A549 (cell line): ENCODE results near the gene RBM17. TPM values are rescaled to one million over a fixed set of nuclear protein-coding genes. Genes with fewer than 3 reads are reported as not detected.
"Not testable (repeated sequence)": the region's sequence is repeated elsewhere in the genome, so short reads cannot be mapped to it uniquely, and the experiment has no call there.

Experiments used
- ATAC-seq, 2 experiments: fragments of 200-7000 bp in 1 of 2; fragments of >200 bp in 1 of 2; cut with Nextera tagmentation in 1 of 2; cut with Tn5 transposase in 1 of 2; 3 replicates each; pipeline versions ENCODE4 v1.8.0 to v1.9.1; 2018 to 2020; ENCODE audit warnings: mild to moderate bottlenecking in 1 of 2, moderate library complexity in 1 of 2
- CTCF ChIA-PET: fragments of 300-600 bp; sonication (Branson Sonifier 250); formaldehyde crosslinking; extraction: SDS; loops from one replicate; lab custom pipeline; 2021; ENCODE audit warnings: antibody characterized with exemption, inconsistent platforms; lab: Yijun Ruan, JAX
- POLR2A ChIA-PET: fragments of 350-600 bp; formaldehyde crosslinking; extraction: SDS; loops from one replicate; lab custom pipeline; 2021; ENCODE audit warnings: antibody characterized with exemption, inconsistent platforms; lab: Yijun Ruan, JAX
- DNase-seq, 2 experiments: peaks; one replicate each; pipeline versions ENCODE4 v3.0.0 to v3.0.0-alpha.2; 2011 to 2016; ENCODE audit warnings: low read depth in 1 of 2, low spot score in 1 of 2
- FAIRE-seq: peaks from 2 replicates; lab custom pipeline; 2011; peaks lifted over from hg19 to GRCh38; lab: Jason Lieb, UNC
- H3K27ac ChIP-seq, 2 experiments: fragments of >200 bp; sonication (Bioruptor Twin); formaldehyde crosslinking; 3 replicates each; pipeline ENCODE4 v1.5.1; 2016 to 2017
- H3K4me1 ChIP-seq: fragments of >200 bp; sonication (Bioruptor Twin); formaldehyde crosslinking; 3 replicates; pipeline ENCODE4 v1.6.1; 2016
- H3K4me2 ChIP-seq: fragments of >200 bp; sonication (Bioruptor Twin); formaldehyde crosslinking; 3 replicates; pipeline ENCODE4 v1.6.1; 2016
- H3K4me3 ChIP-seq: fragments of >200 bp; sonication (Bioruptor Twin); formaldehyde crosslinking; 3 replicates; pipeline ENCODE4 v1.5.1; 2016
- H3K9me3 ChIP-seq: fragments of >200 bp; sonication (Bioruptor Twin); formaldehyde crosslinking; 3 replicates; pipeline ENCODE4 v1.6.1; 2016
- CBX2 ChIP-seq: fragments of 200-600 bp; sonication (generic); IDR thresholded peaks from 2 replicates; pipeline ENCODE4 v1.6.1; 2016; ENCODE audit warnings: low read depth, mild to moderate bottlenecking, borderline replicate concordance
- CBX8 ChIP-seq: fragments of 200-600 bp; sonication (generic); IDR thresholded peaks from 2 replicates; pipeline ENCODE4 v1.6.1; 2016
- CHD2 ChIP-seq: fragments of 150-350 bp; IDR thresholded peaks from 2 replicates; pipeline ENCODE4 v1.6.1; 2014; ENCODE audit warnings: low read length; ENCODE audit not compliant: partially characterized antibody
- CHD4 ChIP-seq: fragments of 200-600 bp; sonication (generic); IDR thresholded peaks from 2 replicates; pipeline ENCODE4 v1.6.1; 2016; ENCODE audit warnings: antibody characterized with exemption, mild to moderate bottlenecking, borderline replicate concordance
- ESRRA ChIP-seq: fragments of 150-350 bp; IDR thresholded peaks from 2 replicates; pipeline ENCODE4 v1.6.1; 2014; ENCODE audit warnings: mild to moderate bottlenecking, low read length, borderline replicate concordance
- FOSB ChIP-seq: fragments of 250-450 bp; sonication (Bioruptor Pico); IDR thresholded peaks from 2 replicates; pipeline ENCODE4 v1.5.0; 2020; ENCODE audit warnings: mild to moderate bottlenecking, moderate library complexity
- FOXS1 ChIP-seq: fragments of 250-450 bp; sonication (Bioruptor Pico); IDR thresholded peaks from 2 replicates; pipeline ENCODE4 v1.5.0; 2020; ENCODE audit warnings: mild to moderate bottlenecking, moderate library complexity
- MAFK ChIP-seq: fragments of 450-650 bp; IDR thresholded peaks from 2 replicates; pipeline ENCODE4 v1.6.1; 2014; ENCODE audit not compliant: partially characterized antibody
- RNF2 ChIP-seq: fragments of 200-600 bp; sonication (generic); IDR thresholded peaks from 2 replicates; pipeline ENCODE4 v1.6.1; 2016; ENCODE audit warnings: low read depth, mild to moderate bottlenecking, antibody characterized with exemption, moderate library complexity, borderline replicate concordance
- ZC3H11A ChIP-seq: fragments of 450-650 bp; IDR thresholded peaks from 2 replicates; pipeline ENCODE4 v1.6.1; 2014; ENCODE audit warnings: antibody characterized with exemption, mild to moderate bottlenecking
- ZFP36 ChIP-seq: fragments of 450-650 bp; IDR thresholded peaks from 2 replicates; pipeline ENCODE4 v1.6.1; 2014; ENCODE audit warnings: borderline replicate concordance; ENCODE audit not compliant: partially characterized antibody
- WGBS: methylation state at CpG from one replicate; pipeline ENCODE4 v1.1.6; 2017; ENCODE audit errors: missing lambda C conversion rate; 5-methylcytosine and 5-hydroxymethylcytosine counted together
- polyA plus RNA-seq, 4 experiments: library from polyadenylated mRNA; depleted of rRNA in 3 of 4; stranded (reverse); fragments of >200 nt; fragmentation: RNase III in 1 of 4; extraction: RNeasy Plus Mini Kit Qiagen cat#74134 plus additional on column Dnase treatment in 1 of 4; gene quantifications; 2 replicates in 3 of 4; 3 replicates in 1 of 4; pipeline ENCODE4 v1.2.3, GENCODE V29; 2011 to 2017
- TF ChIP-seq, protein P1 (sequence below): fragments of 250-450 bp; sonication (Bioruptor Pico); IDR thresholded peaks from 2 replicates; pipeline ENCODE4 v1.5.0; 2021; ENCODE audit warnings: mild to moderate bottlenecking, moderate library complexity, borderline replicate concordance
- TF ChIP-seq, protein P2 (sequence below): IDR thresholded peaks from 2 replicates; pipeline ENCODE4 v1.6.1; 2012
- TF ChIP-seq, protein P3 (sequence below): fragments of 150-350 bp; IDR thresholded peaks from 2 replicates; pipeline ENCODE4 v1.6.1; 2014; ENCODE audit warnings: low read depth, mild to moderate bottlenecking, low read length
- TF ChIP-seq, protein P4 (sequence below): fragments of 250-450 bp; sonication (Bioruptor Pico); IDR thresholded peaks from 2 replicates; pipeline ENCODE4 v1.5.0; 2020; ENCODE audit warnings: low read depth, mild to moderate bottlenecking, moderate library complexity

RBM17 gene
- polyA plus RNA-seq, 2 of the 4 experiments (the other 2 are of a cell fraction): 75.2 to 121 TPM

DNA sequence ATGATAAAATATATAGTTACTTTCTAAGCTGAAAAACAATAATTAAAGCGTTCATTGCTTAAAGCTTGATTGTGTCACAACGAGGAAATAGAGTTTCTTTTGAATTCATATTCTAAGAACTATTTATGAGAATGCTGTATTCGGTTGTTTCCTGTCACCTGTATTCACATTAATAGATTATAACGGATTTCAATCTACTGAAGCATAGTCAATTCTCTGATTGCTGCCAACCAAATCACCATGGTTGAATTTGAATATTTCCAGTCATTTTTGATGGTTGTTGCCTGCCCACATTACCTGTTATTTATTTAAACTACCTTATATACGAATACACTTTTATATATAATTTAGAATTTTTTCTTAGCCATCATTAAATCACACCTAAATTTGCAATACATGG lies 48.6 kb upstream of the RBM17 start:
- TF ChIP-seq ZFP36: peak; percentile 38
- TF ChIP-seq, protein P1, sequence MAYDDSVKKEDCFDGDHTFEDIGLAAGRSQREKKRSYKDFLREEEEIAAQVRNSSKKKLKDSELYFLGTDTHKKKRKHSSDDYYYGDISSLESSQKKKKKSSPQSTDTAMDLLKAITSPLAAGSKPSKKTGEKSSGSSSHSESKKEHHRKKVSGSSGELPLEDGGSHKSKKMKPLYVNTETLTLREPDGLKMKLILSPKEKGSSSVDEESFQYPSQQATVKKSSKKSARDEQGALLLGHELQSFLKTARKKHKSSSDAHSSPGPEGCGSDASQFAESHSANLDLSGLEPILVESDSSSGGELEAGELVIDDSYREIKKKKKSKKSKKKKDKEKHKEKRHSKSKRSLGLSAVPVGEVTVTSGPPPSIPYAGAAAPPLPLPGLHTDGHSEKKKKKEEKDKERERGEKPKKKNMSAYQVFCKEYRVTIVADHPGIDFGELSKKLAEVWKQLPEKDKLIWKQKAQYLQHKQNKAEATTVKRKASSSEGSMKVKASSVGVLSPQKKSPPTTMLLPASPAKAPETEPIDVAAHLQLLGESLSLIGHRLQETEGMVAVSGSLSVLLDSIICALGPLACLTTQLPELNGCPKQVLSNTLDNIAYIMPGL (CRISPR knock-in tag): no peak
- TF ChIP-seq RNF2: peak; percentile 98
- TF ChIP-seq CBX8: peak; percentile 85
- H3K4me1 ChIP-seq: no peaks in the 10 kb centered on the region
- ChIA-PET POLR2A (no interaction called here), CTCF (no interaction called here)
- no peak overlapping the region for H3K27ac ChIP-seq
- ATAC-seq: no peak
- H3K4me3 ChIP-seq: no peak overlapping the region
- DNase-seq: no peak
- no peak overlapping the region for H3K4me2 ChIP-seq
- no peak for FAIRE-seq
- WGBS: 18% methylated on average over 5 of the region's 5 CpGs
- H3K9me3 ChIP-seq: peaks cover 6% of the 10 kb centered on the region; the same call in 1 of the 3 replicates

DNA sequence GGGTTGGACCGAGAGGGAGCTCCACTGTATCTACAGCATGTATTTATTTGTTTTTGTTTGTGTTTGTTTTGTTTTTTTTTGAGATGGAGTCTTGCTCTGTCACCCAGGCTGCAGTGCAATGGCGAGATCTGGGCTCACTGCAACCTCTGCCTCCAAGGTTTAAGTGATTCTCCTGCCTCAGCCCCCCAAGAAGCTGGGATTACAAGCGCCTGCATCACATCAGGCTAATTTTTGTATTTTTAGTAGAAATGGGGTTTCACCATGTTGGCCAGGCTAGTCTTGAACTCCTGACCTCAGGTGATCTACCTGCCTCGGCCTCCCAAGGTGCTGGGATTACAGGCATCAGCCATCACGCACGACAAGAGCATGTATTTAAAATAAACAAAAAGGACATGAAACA lies 45.5 kb upstream of the RBM17 start:
- ATAC-seq, H3K27ac ChIP-seq, FAIRE-seq, H3K9me3 ChIP-seq, CTCF ChIA-PET, DNase-seq, H3K4me3 ChIP-seq, H3K4me1 ChIP-seq, POLR2A ChIA-PET, H3K4me2 ChIP-seq: not testable (repeated sequence)
- 36% methylated on average over 6 of the region's 6 CpGs for WGBS

DNA sequence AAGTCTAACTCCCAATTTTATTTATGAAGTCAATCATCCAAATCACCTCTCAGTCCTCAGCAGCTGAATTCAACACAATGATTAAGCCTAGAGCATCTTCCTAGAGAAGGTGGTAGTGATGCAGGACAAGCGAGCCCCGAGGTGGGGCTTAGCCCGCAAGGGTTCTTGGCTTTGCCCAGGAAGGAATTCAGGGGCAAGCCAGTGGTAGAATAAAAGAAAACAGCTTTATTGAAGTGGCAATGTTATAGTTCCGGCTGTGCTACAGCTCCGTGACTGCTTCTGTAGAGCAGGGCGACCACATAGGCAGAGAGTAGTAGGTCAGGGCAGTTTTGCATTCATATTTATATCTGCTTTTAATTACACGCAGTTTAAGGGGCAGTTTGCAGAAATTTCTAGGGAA lies 44.8 kb upstream of the RBM17 start:
- ChIA-PET CTCF (no interaction called here), POLR2A (no interaction called here)
- TF ChIP-seq, protein P2, sequence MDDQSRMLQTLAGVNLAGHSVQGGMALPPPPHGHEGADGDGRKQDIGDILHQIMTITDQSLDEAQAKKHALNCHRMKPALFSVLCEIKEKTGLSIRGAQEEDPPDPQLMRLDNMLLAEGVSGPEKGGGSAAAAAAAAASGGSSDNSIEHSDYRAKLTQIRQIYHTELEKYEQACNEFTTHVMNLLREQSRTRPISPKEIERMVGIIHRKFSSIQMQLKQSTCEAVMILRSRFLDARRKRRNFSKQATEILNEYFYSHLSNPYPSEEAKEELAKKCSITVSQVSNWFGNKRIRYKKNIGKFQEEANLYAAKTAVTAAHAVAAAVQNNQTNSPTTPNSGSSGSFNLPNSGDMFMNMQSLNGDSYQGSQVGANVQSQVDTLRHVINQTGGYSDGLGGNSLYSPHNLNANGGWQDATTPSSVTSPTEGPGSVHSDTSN: no peak
- TF ChIP-seq FOXS1 (CRISPR knock-in tag): no peak
- TF ChIP-seq, protein P3, sequence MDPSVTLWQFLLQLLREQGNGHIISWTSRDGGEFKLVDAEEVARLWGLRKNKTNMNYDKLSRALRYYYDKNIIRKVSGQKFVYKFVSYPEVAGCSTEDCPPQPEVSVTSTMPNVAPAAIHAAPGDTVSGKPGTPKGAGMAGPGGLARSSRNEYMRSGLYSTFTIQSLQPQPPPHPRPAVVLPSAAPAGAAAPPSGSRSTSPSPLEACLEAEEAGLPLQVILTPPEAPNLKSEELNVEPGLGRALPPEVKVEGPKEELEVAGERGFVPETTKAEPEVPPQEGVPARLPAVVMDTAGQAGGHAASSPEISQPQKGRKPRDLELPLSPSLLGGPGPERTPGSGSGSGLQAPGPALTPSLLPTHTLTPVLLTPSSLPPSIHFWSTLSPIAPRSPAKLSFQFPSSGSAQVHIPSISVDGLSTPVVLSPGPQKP: no peak
- no peak for TF ChIP-seq FOSB (CRISPR knock-in tag)
- TF ChIP-seq, protein P4, sequence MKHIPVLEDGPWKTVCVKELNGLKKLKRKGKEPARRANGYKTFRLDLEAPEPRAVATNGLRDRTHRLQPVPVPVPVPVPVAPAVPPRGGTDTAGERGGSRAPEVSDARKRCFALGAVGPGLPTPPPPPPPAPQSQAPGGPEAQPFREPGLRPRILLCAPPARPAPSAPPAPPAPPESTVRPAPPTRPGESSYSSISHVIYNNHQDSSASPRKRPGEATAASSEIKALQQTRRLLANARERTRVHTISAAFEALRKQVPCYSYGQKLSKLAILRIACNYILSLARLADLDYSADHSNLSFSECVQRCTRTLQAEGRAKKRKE (CRISPR knock-in tag): no peak
- no peak for TF ChIP-seq ZFP36
- TF ChIP-seq ESRRA: no peak
- no peak for TF ChIP-seq CBX2
- TF ChIP-seq CHD2: no peak
- TF ChIP-seq ZC3H11A: no peak
- no peak for TF ChIP-seq MAFK
- no peak for TF ChIP-seq CHD4
- Histone ChIP-seq H3K4me1 (no peaks in the 10 kb centered on the region), H3K4me3 (no peak overlapping the region), H3K4me2 (no peak overlapping the region), H3K9me3 (peaks cover 6% of the 10 kb centered on the region; the same call in 1 of the 3 replicates), H3K27ac (no peak overlapping the region)
- FAIRE-seq: no peak
- WGBS: 36% methylated on average over 7 of the region's 7 CpGs
- no peak for DNase-seq
- ATAC-seq: no peak
